HEK293 (cell line): Measurements from ENCODE around the gene PYGM.

Source experiments
- HOXD13 ChIP-seq: sonication (generic); formaldehyde crosslinking; IDR thresholded peaks from 2 replicates; pipeline ENCODE4 v1.8.0; 2022; ENCODE audit warnings: missing genetic modification reagents, borderline replicate concordance
- KLF10 ChIP-seq: fragments of 450-650 bp; IDR thresholded peaks from 2 replicates; pipeline ENCODE4 v1.5.1; 2018; ENCODE audit warnings: missing biosample characterization, mild to moderate bottlenecking, missing genetic modification characterization
- KLF16 ChIP-seq: fragments of 450-650 bp; formaldehyde crosslinking; IDR thresholded peaks from 2 replicates; pipeline ENCODE4 v1.5.1; 2017; ENCODE audit warnings: missing biosample characterization, missing genetic modification characterization
- PRDM4 ChIP-seq: fragments of 450-650 bp; formaldehyde crosslinking; IDR thresholded peaks from 2 replicates; pipeline ENCODE4 v1.5.1; 2017; ENCODE audit warnings: missing biosample characterization, missing genetic modification characterization
- REPIN1 ChIP-seq: fragments of 450-650 bp; formaldehyde crosslinking; IDR thresholded peaks from 2 replicates; pipeline ENCODE4 v1.5.1; 2017; ENCODE audit warnings: missing biosample characterization, missing genetic modification characterization, low read depth
- REST ChIP-seq: fragments of 450-650 bp; formaldehyde crosslinking; IDR thresholded peaks from 2 replicates; pipeline ENCODE4 v1.5.1; 2016; ENCODE audit warnings: missing biosample characterization, missing genetic modification characterization
- ZFP3 ChIP-seq: fragments of 450-650 bp; formaldehyde crosslinking; IDR thresholded peaks from 2 replicates; pipeline ENCODE4 v1.5.1; 2016; ENCODE audit warnings: low read depth, missing biosample characterization, missing genetic modification characterization
- ZFP41 ChIP-seq: fragments of 450-650 bp; formaldehyde crosslinking; IDR thresholded peaks from 2 replicates; pipeline ENCODE4 v1.5.1; 2016; ENCODE audit warnings: missing biosample characterization, missing genetic modification characterization, borderline replicate concordance
- ZNF112 ChIP-seq: fragments of 450-650 bp; formaldehyde crosslinking; IDR thresholded peaks from 2 replicates; pipeline ENCODE4 v1.5.0; 2017; ENCODE audit warnings: missing biosample characterization, missing genetic modification characterization
- ZNF133 ChIP-seq: fragments of 450-650 bp; formaldehyde crosslinking; IDR thresholded peaks from 2 replicates; pipeline ENCODE4 v1.5.1; 2016; ENCODE audit warnings: missing biosample characterization, missing genetic modification characterization
- ZNF146 ChIP-seq: fragments of 450-650 bp; formaldehyde crosslinking; IDR thresholded peaks from 2 replicates; pipeline ENCODE4 v1.5.1; 2016; ENCODE audit warnings: missing biosample characterization, missing genetic modification characterization
- ZNF155 ChIP-seq: fragments of 450-650 bp; formaldehyde crosslinking; IDR thresholded peaks from 2 replicates; pipeline ENCODE4 v1.5.1; 2016; ENCODE audit warnings: missing biosample characterization, missing genetic modification characterization
- ZNF302 ChIP-seq: fragments of 450-650 bp; formaldehyde crosslinking; IDR thresholded peaks from 2 replicates; pipeline ENCODE4 v1.5.1; 2016; ENCODE audit warnings: missing biosample characterization, missing genetic modification characterization, low read depth
- ZNF416 ChIP-seq: fragments of 450-650 bp; formaldehyde crosslinking; IDR thresholded peaks from 2 replicates; pipeline ENCODE4 v1.5.1; 2016; ENCODE audit warnings: missing biosample characterization, missing genetic modification characterization
- ZNF530 ChIP-seq: fragments of 450-650 bp; formaldehyde crosslinking; IDR thresholded peaks from 2 replicates; pipeline ENCODE4 v1.5.1; 2016; ENCODE audit warnings: low read depth, missing biosample characterization, missing genetic modification characterization
- ZNF660 ChIP-seq: fragments of 450-650 bp; IDR thresholded peaks from 2 replicates; pipeline ENCODE4 v1.5.1; 2018; ENCODE audit warnings: missing biosample characterization, mild to moderate bottlenecking, missing genetic modification characterization
- ZSCAN18 ChIP-seq: fragments of 450-650 bp; formaldehyde crosslinking; IDR thresholded peaks from 2 replicates; pipeline ENCODE4 v1.5.1; 2016; ENCODE audit warnings: missing biosample characterization, missing genetic modification characterization
- TF ChIP-seq, protein P1 (sequence below): fragments of 450-650 bp; formaldehyde crosslinking; IDR thresholded peaks from 2 replicates; pipeline ENCODE4 v1.5.1; 2016; ENCODE audit warnings: missing biosample characterization, missing genetic modification characterization
- TF ChIP-seq, protein P2 (sequence below): fragments of 450-650 bp; formaldehyde crosslinking; IDR thresholded peaks from 2 replicates; pipeline ENCODE4 v1.5.1; 2016; ENCODE audit warnings: missing biosample characterization, missing genetic modification characterization
- TF ChIP-seq, protein P3 (sequence below): fragments of 450-650 bp; formaldehyde crosslinking; IDR thresholded peaks from 2 replicates; pipeline ENCODE4 v1.5.1; 2016; ENCODE audit warnings: missing biosample characterization, missing genetic modification characterization
- TF ChIP-seq, protein P4 (sequence below): fragments of 450-650 bp; formaldehyde crosslinking; IDR thresholded peaks from 2 replicates; pipeline ENCODE4 v1.5.1; 2017; ENCODE audit warnings: missing biosample characterization, missing genetic modification characterization
- TF ChIP-seq, protein P5 (sequence below): fragments of 450-650 bp; formaldehyde crosslinking; IDR thresholded peaks from 2 replicates; pipeline ENCODE4 v1.5.1; 2017; ENCODE audit warnings: missing biosample characterization, missing genetic modification characterization

Gene PYGM

DNA sequence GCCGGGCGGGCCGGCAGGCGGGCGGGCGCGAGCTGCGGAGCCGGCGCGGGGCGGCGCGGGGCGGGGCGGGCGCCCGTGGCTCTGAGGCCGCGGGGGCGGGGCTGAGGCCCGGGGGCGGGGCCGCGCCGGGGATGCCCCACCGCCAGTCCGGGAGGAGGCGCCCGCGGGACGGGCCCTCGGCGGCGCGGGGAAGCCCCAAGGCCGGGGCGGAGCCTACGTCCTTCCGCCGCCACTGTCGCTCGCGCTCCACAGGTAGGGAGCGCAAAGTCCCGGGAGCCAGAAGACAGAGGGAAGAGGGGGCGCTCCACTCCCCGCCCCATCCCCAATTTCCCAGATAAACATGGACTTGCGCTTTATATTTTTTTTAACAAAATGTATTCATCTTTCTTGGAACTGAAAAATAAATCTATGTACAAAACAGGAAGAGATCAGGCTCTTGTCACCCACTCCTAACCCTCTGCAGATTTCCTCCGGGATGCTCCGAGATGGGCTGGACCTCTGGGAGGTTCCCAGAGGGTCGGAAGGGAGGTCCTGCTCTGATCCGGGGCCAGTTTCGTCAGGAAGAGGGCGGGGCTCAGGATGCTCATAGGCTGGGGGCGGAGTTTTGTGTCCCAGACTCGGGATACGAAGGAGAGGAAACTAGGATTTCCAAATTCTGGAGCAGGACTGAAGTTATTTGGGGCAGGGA is 43.5 kb upstream of the PYGM start, which contains the start of gene MAP4K2 (continued):
- TF ChIP-seq, protein P1, sequence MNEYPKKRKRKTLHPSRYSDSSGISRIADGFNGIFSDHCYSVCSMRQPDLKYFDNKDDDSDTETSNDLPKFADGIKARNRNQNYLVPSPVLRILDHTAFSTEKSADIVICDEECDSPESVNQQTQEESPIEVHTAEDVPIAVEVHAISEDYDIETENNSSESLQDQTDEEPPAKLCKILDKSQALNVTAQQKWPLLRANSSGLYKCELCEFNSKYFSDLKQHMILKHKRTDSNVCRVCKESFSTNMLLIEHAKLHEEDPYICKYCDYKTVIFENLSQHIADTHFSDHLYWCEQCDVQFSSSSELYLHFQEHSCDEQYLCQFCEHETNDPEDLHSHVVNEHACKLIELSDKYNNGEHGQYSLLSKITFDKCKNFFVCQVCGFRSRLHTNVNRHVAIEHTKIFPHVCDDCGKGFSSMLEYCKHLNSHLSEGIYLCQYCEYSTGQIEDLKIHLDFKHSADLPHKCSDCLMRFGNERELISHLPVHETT (tag by site-specific recombination): no peak
- TF ChIP-seq REST (tag by site-specific recombination) (no peak), ZNF133 (tag by site-specific recombination) (no peak), KLF10 (tag by site-specific recombination) (peak; percentile 37; the same call in 1 of the 2 replicates), ZFP3 (tag by site-specific recombination) (no peak), ZFP41 (no peak), PRDM4 (tag by site-specific recombination) (no peak), HOXD13 (CRISPR knock-in tag) (no peak), ZSCAN18 (tag by site-specific recombination) (no peak), REPIN1 (tag by site-specific recombination) (no peak), ZNF416 (tag by site-specific recombination) (no peak), ZNF660 (tag by site-specific recombination) (no peak), ZNF146 (tag by site-specific recombination) (no peak), ZNF155 (tag by site-specific recombination) (no peak), KLF16 (tag by site-specific recombination) (no peak), ZNF530 (tag by site-specific recombination) (no peak), ZNF302 (tag by site-specific recombination) (no peak), ZNF112 (tag by site-specific recombination) (no peak)
- TF ChIP-seq, protein P2, sequence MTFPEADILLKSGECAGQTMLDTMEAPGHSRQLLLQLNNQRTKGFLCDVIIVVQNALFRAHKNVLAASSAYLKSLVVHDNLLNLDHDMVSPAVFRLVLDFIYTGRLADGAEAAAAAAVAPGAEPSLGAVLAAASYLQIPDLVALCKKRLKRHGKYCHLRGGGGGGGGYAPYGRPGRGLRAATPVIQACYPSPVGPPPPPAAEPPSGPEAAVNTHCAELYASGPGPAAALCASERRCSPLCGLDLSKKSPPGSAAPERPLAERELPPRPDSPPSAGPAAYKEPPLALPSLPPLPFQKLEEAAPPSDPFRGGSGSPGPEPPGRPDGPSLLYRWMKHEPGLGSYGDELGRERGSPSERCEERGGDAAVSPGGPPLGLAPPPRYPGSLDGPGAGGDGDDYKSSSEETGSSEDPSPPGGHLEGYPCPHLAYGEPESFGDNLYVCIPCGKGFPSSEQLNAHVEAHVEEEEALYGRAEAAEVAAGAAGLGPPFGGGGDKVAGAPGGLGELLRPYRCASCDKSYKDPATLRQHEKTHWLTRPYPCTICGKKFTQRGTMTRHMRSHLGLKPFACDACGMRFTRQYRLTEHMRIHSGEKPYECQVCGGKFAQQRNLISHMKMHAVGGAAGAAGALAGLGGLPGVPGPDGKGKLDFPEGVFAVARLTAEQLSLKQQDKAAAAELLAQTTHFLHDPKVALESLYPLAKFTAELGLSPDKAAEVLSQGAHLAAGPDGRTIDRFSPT (tag by site-specific recombination): no peak
- TF ChIP-seq, protein P3, sequence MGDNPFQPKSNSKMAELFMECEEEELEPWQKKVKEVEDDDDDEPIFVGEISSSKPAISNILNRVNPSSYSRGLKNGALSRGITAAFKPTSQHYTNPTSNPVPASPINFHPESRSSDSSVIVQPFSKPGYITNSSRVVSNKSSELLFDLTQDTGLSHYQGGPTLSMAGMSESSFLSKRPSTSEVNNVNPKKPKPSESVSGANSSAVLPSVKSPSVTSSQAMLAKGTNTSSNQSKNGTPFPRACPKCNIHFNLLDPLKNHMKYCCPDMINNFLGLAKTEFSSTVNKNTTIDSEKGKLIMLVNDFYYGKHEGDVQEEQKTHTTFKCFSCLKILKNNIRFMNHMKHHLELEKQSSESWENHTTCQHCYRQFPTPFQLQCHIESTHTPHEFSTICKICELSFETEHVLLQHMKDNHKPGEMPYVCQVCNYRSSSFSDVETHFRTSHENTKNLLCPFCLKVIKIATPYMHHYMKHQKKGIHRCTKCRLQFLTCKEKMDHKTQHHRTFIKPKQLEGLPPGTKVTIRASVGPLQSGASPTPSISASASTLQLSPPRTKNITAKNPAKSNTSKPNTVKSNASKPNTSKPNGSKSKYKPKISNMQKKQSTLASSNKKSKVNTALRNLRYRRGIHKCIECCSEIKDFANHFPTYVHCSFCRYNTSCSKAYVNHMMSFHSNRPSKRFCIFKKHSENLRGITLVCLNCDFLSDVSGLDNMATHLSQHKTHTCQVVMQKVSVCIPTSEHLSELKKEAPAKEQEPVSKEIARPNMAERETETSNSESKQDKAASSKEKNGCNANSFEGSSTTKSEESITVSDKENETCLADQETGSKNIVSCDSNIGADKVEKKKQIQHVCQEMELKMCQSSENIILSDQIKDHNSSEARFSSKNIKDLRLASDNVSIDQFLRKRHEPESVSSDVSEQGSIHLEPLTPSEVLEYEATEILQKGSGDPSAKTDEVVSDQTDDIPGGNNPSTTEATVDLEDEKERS: no peak
- TF ChIP-seq, protein P4, sequence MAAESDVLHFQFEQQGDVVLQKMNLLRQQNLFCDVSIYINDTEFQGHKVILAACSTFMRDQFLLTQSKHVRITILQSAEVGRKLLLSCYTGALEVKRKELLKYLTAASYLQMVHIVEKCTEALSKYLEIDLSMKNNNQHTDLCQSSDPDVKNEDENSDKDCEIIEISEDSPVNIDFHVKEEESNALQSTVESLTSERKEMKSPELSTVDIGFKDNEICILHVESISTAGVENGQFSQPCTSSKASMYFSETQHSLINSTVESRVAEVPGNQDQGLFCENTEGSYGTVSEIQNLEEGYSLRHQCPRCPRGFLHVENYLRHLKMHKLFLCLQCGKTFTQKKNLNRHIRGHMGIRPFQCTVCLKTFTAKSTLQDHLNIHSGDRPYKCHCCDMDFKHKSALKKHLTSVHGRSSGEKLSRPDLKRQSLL (tag by site-specific recombination): no peak
- TF ChIP-seq, protein P5, sequence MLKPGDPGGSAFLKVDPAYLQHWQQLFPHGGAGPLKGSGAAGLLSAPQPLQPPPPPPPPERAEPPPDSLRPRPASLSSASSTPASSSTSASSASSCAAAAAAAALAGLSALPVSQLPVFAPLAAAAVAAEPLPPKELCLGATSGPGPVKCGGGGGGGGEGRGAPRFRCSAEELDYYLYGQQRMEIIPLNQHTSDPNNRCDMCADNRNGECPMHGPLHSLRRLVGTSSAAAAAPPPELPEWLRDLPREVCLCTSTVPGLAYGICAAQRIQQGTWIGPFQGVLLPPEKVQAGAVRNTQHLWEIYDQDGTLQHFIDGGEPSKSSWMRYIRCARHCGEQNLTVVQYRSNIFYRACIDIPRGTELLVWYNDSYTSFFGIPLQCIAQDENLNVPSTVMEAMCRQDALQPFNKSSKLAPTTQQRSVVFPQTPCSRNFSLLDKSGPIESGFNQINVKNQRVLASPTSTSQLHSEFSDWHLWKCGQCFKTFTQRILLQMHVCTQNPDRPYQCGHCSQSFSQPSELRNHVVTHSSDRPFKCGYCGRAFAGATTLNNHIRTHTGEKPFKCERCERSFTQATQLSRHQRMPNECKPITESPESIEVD (tag by site-specific recombination): no peak
